PC-9 (cell line): ENCODE measurements around the gene C11orf86. TPM values are rescaled to one million over a fixed set of nuclear protein-coding genes. Genes with fewer than 3 reads are reported as not detected.

Source experiments
- BruUV-seq: library from RNA; stranded (reverse); fragments of 400-500 nt; replicated peaks from 2 replicates; lab custom pipeline; 2021; lab: Mats Ljungman, UMichigan
- CTCF ChIA-PET: fragments of 300-600 bp; sonication (Branson Sonifier 250); formaldehyde crosslinking; loops from one replicate; lab custom pipeline; 2022; ENCODE audit warnings: antibody characterized with exemption; lab: Charles Lee
- POLR2A ChIA-PET: fragments of 300-600 bp; sonication (Branson Sonifier 250); formaldehyde crosslinking; loops from one replicate; lab custom pipeline; 2022; ENCODE audit warnings: antibody characterized with exemption; ENCODE audit not compliant: unreplicated experiment; lab: Charles Lee
- DNase-seq, 2 experiments: peaks; one replicate each; pipeline versions ENCODE4 v3.0.0 to v3.0.0-alpha.2; 2015 to 2022; ENCODE audit warnings: mixed read lengths in 1 of 2
- H2AFZ ChIP-seq: fragments of 200-600 bp; sonication (generic); 2 replicates; pipeline ENCODE4 v1.8.1; 2017; ENCODE audit warnings: antibody characterized with exemption
- H3F3A ChIP-seq: fragments of 200-600 bp; sonication (generic); 2 replicates; pipeline ENCODE4 v1.8.1; 2017; ENCODE audit warnings: antibody characterized with exemption, mild to moderate bottlenecking, low read depth; ENCODE audit not compliant: insufficient read depth
- H3K27ac ChIP-seq: fragments of 200-600 bp; sonication (generic); 2 replicates; pipeline ENCODE4 v1.6.1; 2016; ENCODE audit warnings: mixed run types
- H3K27me3 ChIP-seq: fragments of 200-600 bp; sonication (generic); 2 replicates; pipeline ENCODE4 v1.6.1; 2016; ENCODE audit warnings: low read depth, mixed run types; ENCODE audit not compliant: insufficient read depth
- H3K36me3 ChIP-seq: fragments of 200-600 bp; sonication (generic); 2 replicates; pipeline ENCODE4 v1.6.1; 2016; ENCODE audit warnings: low read depth, mixed run types
- H3K4me1 ChIP-seq: fragments of 200-600 bp; sonication (generic); replicated peaks from 2 replicates; pipeline ENCODE4 v1.6.1; 2016; ENCODE audit warnings: mixed run types; ENCODE audit not compliant: insufficient read depth
- H3K4me2 ChIP-seq: fragments of 200-600 bp; sonication (generic); 2 replicates; pipeline ENCODE4 v1.6.1; 2017; ENCODE audit warnings: mixed run types
- H3K4me3 ChIP-seq: fragments of 200-600 bp; sonication (generic); 2 replicates; pipeline ENCODE4 v1.6.1; 2016; ENCODE audit warnings: mixed run types
- H3K79me2 ChIP-seq: fragments of 200-600 bp; sonication (generic); 2 replicates; pipeline ENCODE4 v1.6.1; 2017; ENCODE audit warnings: low read depth, mixed run types
- H3K9me2 ChIP-seq: fragments of 200-600 bp; sonication (generic); 2 replicates; pipeline ENCODE4 v1.8.1; 2017; ENCODE audit warnings: mild to moderate bottlenecking; ENCODE audit not compliant: insufficient read depth
- H3K9me3 ChIP-seq: fragments of 200-600 bp; sonication (generic); 2 replicates; pipeline ENCODE4 v1.8.1; 2016; ENCODE audit warnings: low read depth; ENCODE audit not compliant: insufficient read depth
- H4K20me1 ChIP-seq: fragments of 200-600 bp; sonication (generic); 2 replicates; pipeline ENCODE4 v1.8.1; 2017; ENCODE audit not compliant: insufficient read depth
- EZH2 ChIP-seq: fragments of 200-600 bp; sonication (generic); IDR thresholded peaks from 2 replicates; pipeline ENCODE4 v1.8.0; 2017; ENCODE audit warnings: antibody characterized with exemption, low read depth
- intact Hi-C: fragments of 100-400 bp; cut with micrococcal nuclease; formaldehyde crosslinking; loops from one replicate; pipeline ENCODE4 v1.10.0; 2022; ENCODE audit not compliant: unreplicated experiment
- total RNA-seq: library from RNA; stranded (reverse); gene quantifications from 2 replicates; pipeline ENCODE4 v1.2.3, GENCODE V29; 2021
- TF ChIP-seq, protein P1 (sequence below): fragments of 200-600 bp; sonication (generic); conservative IDR thresholded peaks from 2 replicates; pipeline ENCODE4 v1.6.1; 2017; ENCODE audit warnings: mixed run types, antibody characterized with exemption, mild to moderate bottlenecking, moderate library complexity

The C11orf86 gene
- total RNA-seq, 1 experiment from 2014 or later: not detected

DNA sequence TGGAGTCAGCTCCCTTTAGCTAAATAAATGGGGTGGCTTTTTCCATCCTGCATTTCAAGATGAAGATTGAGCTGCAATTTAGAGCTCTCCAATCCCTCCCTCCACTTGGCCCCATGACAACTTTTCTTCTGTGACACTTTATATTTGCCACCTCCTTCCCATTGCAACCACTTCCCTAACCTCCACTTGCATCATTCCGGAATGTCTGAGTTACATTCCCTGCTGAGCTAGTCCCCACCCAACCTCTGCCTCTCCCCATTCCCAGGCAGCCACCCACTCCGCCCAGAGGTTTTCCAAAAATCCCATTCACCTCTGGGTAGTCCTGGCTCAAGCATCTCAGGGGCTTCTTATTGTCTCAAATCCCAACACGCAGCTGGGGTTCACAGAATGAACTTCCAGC, 41.6 kb upstream of the C11orf86 start:
- ChIA-PET CTCF (no interaction called here), POLR2A (interaction anchor here (0.6 kb wide), 1 partner anchor 120 kb away, joined by 18 read pairs; no protein-coding TSS in a partner anchor)
- Histone ChIP-seq H3K4me2 (no peak overlapping the region), H3K79me2 (no peaks in the 10 kb centered on the region), H3K27ac (no peak overlapping the region), H3F3A (peaks cover 30% of the 10 kb centered on the region; the same call in 1 of the 2 replicates), H4K20me1 (no peaks in the 10 kb centered on the region), H3K4me1 (peaks cover 26% of the 10 kb centered on the region), H3K4me3 (no peak overlapping the region), H3K9me3 (0 out of 2 replicates have a peak, but pooled peaks cover 4% of the 10 kb centered on the region), H2AFZ (no peak overlapping the region), H3K9me2 (no peaks in the 10 kb centered on the region), H3K27me3 (no peaks in the 10 kb centered on the region), H3K36me3 (no peaks in the 10 kb centered on the region)
- intact Hi-C loops: no loop called here
- no peak for DNase-seq
- TF ChIP-seq, protein P1, sequence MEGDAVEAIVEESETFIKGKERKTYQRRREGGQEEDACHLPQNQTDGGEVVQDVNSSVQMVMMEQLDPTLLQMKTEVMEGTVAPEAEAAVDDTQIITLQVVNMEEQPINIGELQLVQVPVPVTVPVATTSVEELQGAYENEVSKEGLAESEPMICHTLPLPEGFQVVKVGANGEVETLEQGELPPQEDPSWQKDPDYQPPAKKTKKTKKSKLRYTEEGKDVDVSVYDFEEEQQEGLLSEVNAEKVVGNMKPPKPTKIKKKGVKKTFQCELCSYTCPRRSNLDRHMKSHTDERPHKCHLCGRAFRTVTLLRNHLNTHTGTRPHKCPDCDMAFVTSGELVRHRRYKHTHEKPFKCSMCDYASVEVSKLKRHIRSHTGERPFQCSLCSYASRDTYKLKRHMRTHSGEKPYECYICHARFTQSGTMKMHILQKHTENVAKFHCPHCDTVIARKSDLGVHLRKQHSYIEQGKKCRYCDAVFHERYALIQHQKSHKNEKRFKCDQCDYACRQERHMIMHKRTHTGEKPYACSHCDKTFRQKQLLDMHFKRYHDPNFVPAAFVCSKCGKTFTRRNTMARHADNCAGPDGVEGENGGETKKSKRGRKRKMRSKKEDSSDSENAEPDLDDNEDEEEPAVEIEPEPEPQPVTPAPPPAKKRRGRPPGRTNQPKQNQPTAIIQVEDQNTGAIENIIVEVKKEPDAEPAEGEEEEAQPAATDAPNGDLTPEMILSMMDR: no peak
- BruUV-seq: no TSS peak

DNA sequence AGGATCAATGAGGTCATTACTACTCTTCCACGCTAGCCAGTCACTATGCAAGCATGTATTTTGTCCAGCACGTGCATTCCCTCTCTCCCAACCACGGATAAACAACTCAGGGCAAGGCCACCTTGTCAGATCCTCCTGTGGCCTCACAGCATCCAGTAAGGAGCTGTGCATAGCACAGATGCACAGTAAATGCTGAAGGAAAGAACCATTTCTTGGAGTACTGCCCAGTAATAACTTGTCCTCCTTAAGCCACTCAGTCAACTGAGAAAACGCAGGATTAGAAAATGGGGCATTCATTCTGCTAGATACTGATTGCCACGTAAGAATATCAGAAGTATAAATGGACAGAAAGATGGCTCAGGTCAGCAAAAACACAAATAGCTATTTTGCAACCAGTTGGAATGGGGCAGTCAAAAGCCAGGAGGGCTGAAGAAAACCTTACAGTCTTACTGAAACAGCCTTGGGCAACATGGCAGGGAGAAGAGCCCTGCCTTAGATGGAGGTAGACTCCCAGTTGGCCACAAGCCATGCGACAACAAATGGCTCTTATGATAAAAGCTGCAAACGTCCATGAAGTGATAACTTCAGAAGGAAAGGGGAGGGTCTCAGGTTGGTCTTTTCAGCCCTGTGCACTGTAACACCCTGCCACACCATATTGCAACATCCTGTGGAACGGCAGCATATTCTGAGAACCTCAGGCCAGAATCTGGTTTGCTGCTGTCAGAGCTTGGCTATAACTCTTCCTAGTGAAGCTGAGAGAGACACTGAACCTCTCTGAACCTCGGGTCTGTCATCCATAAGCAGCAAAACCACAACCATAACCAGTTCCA, 39.9 kb upstream of the C11orf86 start:
- TF ChIP-seq, protein P1: no peak
- no peak for TF ChIP-seq EZH2
- BruUV-seq: no TSS peak
- Histone ChIP-seq H3K27ac (no peak overlapping the region), H3F3A (peaks cover 30% of the 10 kb centered on the region; the same call in 1 of the 2 replicates), H3K4me3 (no peak overlapping the region), H2AFZ (no peak overlapping the region), H3K36me3 (no peaks in the 10 kb centered on the region), H3K9me3 (0 out of 2 replicates have a peak, but pooled peaks cover 4% of the 10 kb centered on the region), H3K27me3 (no peaks in the 10 kb centered on the region), H3K79me2 (no peaks in the 10 kb centered on the region), H4K20me1 (no peaks in the 10 kb centered on the region), H3K4me1 (peaks cover 26% of the 10 kb centered on the region), H3K4me2 (no peak overlapping the region), H3K9me2 (no peaks in the 10 kb centered on the region)
- intact Hi-C loops: no loop called here
- no peak for DNase-seq
- CTCF ChIA-PET: interaction anchor here (0.7 kb wide), 1 partner anchor 92 kb away, joined by 3 read pairs; the partner anchor contains the start of gene RCE1
- POLR2A ChIA-PET: interaction anchor here (0.6 kb wide), 1 partner anchor 71 kb away, joined by 4 read pairs; no protein-coding TSS in a partner anchor

DNA sequence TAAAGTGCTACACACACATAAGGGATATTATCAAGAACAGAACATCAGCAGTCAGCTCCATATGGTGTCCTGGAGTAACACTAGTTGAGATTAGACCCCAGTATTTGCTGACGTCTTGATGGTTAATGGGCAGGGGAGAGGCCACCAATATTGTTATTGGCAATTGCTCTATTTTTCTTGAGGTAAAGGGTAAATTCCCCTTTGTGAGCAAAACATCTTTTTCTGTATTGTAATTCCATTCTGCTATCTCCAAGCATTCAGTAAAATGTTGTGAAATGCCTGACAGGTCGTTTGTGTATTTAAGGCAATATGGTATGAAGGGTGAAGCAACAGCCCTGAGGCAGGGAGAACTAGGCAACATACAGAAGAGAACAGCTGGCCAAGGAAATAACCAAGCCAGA, 38.8 kb upstream of the C11orf86 start:
- Histone ChIP-seq H3F3A (peaks cover 30% of the 10 kb centered on the region; the same call in 1 of the 2 replicates), H3K36me3 (no peaks in the 10 kb centered on the region), H3K9me2 (no peaks in the 10 kb centered on the region), H4K20me1 (no peaks in the 10 kb centered on the region), H3K79me2 (no peaks in the 10 kb centered on the region), H3K9me3 (0 out of 2 replicates have a peak, but pooled peaks cover 4% of the 10 kb centered on the region), H3K4me3 (no peak overlapping the region), H2AFZ (no peak overlapping the region), H3K4me2 (no peak overlapping the region), H3K4me1 (peaks cover 26% of the 10 kb centered on the region), H3K27me3 (no peaks in the 10 kb centered on the region), H3K27ac (no peak overlapping the region)
- TF ChIP-seq EZH2: no peak
- TF ChIP-seq, protein P1: no peak
- ChIA-PET POLR2A (no interaction called here), CTCF (interaction anchor here (0.7 kb wide), 1 partner anchor 27 kb away, joined by 7 read pairs; no protein-coding TSS in a partner anchor)
- intact Hi-C loops: no loop called here
- DNase-seq: peak in 1 of 2 experiments; percentile 78
- BruUV-seq: no TSS peak
